Esophagus mucosa (tissue), 1 donor: Measurements from ENCODE around the gene SLN. TPM values are rescaled to one million over a fixed set of nuclear protein-coding genes. Genes with fewer than 3 reads are reported as not detected.
A peak's percentile ranks its signal among the peaks of the same experiment; 100 is the strongest.

ENCODE experiments used
- ATAC-seq: fragments of 200-7000 bp; cut with Tn5 transposase; one replicate; pipeline ENCODE4 v1.9.1; 2020
- total RNA-seq: library from RNA; stranded (reverse); gene quantifications from one replicate; pipeline ENCODE4 v1.2.4, GENCODE V29; 2023
- donor health status: DM: yes; HTN: yes; CAD: no.

SLN gene
- total RNA-seq, 1 donor from 2014 or later, result 0.52 TPM

GRCh38 chr11:107682171-107682570, 29.7 kb downstream of the SLN start:
- peak; percentile 96 for ATAC-seq

GRCh38 chr11:107679255-107680024, 32.4 kb downstream of the SLN start:
- ATAC-seq, result no peak

GRCh38 chr11:107678632-107678971, 33.3 kb downstream of the SLN start:
- no peak for ATAC-seq

GRCh38 chr11:107677924-107678631, 33.8 kb downstream of the SLN start:
- no peak for ATAC-seq

GRCh38 chr11:107676336-107677057, 35.4 kb downstream of the SLN start:
- no peak for ATAC-seq

GRCh38 chr11:107675902-107676301, 36.0 kb downstream of the SLN start:
- no peak for ATAC-seq

- no peak for ATAC-seq
Measured at GRCh38 chr11:107669893-107670601, 41.8 kb downstream of the SLN start.

- ATAC-seq, result no peak
Measured at GRCh38 chr11:107669191-107669740, 42.6 kb downstream of the SLN start.

GRCh38 chr11:107666911-107667613, 44.8 kb downstream of the SLN start:
- ATAC-seq, result no peak

- ATAC-seq, result no peak
Measured at GRCh38 chr11:107665018-107665417, 46.8 kb downstream of the SLN start.

- ATAC-seq, result no peak
Measured at GRCh38 chr11:107661656-107662055, 50.2 kb downstream of the SLN start.

- no peak for ATAC-seq
Measured at GRCh38 chr11:107660066-107660465, 51.8 kb downstream of the SLN start.

GRCh38 chr11:107659310-107659709, 52.5 kb downstream of the SLN start:
- no peak for ATAC-seq

Other genes with a start within 250 kb of the SLN start
- gene ALKBH8, start 146.3 kb downstream of the SLN start, total RNA-seq, result 4.2 TPM
- not detected for gene ELMOD1, start 120.9 kb downstream of the SLN start, total RNA-seq
- gene SLC35F2, start 146.7 kb upstream of the SLN start, total RNA-seq, result 14.7 TPM
- not detected for gene RAB39A, start 216.4 kb upstream of the SLN start, total RNA-seq